Measurements from ENCODE around the gene TARDBP.
"Not testable (repeated sequence)": the region's sequence is repeated elsewhere in the genome, so short reads cannot be mapped to it uniquely, and the experiment has no call there.

TARDBP gene

DNA sequence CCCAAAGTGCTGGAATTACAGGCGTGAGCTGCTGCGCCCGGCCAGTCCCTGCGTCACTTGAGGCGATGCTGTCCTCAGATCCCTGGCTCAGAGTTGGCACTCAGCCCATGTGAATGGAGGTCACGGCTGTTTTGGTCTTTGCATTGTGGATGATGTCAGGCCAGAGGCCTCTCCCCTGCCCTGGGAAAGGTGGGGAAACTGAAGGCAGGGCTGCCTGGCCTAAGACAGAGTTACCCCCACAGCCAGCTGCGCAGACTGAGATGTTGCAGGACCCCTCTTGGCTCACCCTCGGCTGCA lies 33.8 kb downstream of the TARDBP start:
- H3K27me3 Mint-ChIP-seq (ENCODE audit: low read depth), result peaks cover 3% of the 10 kb centered on the region
- TF ChIP-seq, protein P1, sequence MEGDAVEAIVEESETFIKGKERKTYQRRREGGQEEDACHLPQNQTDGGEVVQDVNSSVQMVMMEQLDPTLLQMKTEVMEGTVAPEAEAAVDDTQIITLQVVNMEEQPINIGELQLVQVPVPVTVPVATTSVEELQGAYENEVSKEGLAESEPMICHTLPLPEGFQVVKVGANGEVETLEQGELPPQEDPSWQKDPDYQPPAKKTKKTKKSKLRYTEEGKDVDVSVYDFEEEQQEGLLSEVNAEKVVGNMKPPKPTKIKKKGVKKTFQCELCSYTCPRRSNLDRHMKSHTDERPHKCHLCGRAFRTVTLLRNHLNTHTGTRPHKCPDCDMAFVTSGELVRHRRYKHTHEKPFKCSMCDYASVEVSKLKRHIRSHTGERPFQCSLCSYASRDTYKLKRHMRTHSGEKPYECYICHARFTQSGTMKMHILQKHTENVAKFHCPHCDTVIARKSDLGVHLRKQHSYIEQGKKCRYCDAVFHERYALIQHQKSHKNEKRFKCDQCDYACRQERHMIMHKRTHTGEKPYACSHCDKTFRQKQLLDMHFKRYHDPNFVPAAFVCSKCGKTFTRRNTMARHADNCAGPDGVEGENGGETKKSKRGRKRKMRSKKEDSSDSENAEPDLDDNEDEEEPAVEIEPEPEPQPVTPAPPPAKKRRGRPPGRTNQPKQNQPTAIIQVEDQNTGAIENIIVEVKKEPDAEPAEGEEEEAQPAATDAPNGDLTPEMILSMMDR (IDR thresholded peaks at IDR 0.05; ENCODE audit: unreplicated experiment in 3 of 3), result no peak
- H3K4me3 Mint-ChIP-seq, result no peak overlapping the region
- no peaks in the 10 kb centered on the region for H3K4me1 Mint-ChIP-seq
- H3K9me3 Mint-ChIP-seq, result no peaks in the 10 kb centered on the region
- no peaks in the 10 kb centered on the region for H3K36me3 Mint-ChIP-seq (ENCODE audit: low read depth)
- no peak overlapping the region for H3K27ac Mint-ChIP-seq

DNA sequence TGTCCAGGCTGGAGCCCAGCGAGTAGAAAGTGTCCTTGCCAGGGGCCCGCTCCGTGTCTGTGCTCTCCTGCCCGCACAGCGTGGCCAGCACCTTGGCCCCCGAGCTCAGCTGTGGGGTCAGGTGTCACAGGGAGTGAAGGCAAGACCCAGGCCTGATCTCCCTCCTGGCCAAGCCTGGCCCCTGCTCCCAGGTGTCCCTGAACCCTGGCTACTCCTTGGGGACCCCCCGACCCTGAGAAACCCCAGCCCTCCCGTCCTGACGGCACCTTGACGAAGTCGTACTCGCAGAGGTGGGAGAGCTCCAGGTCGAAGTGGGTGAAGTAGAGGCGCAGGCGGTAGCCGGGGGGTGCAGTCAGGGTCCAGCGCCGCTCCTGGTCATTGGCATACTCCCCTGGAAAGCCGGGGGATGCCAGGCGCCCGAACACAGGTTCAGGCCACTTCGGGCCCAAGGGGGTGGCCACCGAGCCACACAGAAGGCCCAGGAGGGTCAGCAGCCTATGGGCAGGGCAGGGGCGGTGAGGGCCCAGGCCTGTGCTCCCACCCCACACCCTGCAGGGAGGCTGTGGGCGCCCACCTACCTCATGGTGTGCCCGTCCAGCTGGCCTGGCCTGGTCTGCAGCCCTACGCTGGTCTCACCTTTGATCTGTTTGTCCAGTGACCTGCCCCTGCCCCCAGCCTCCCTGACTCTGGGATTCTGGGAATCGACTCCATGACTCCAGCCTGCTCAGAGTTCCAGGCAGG lies 34.3 kb downstream of the TARDBP start, which contains the start of gene MASP2:
Gene MASP2 (minus strand): TSS at position 615 of the 741 bp plus-strand sequence. CDS start 32 bp downstream, at position 583.
- H3K4me3 Mint-ChIP-seq, result no peak within 1 kb of the TSS
- H3K9me3 Mint-ChIP-seq, result no peaks in the 10 kb centered on the region
- H3K4me1 Mint-ChIP-seq, result no peaks in the 10 kb centered on the region
- TF ChIP-seq, protein P1 (IDR thresholded peaks at IDR 0.05; ENCODE audit: unreplicated experiment in 3 of 3), result no peak
- no peak within 1 kb of the TSS for H3K27ac Mint-ChIP-seq
- H3K27me3 Mint-ChIP-seq (ENCODE audit: low read depth), result peaks cover 3% of the 10 kb centered on the region
- H3K36me3 Mint-ChIP-seq (ENCODE audit: low read depth), result no peaks in the 10 kb centered on the region

DNA sequence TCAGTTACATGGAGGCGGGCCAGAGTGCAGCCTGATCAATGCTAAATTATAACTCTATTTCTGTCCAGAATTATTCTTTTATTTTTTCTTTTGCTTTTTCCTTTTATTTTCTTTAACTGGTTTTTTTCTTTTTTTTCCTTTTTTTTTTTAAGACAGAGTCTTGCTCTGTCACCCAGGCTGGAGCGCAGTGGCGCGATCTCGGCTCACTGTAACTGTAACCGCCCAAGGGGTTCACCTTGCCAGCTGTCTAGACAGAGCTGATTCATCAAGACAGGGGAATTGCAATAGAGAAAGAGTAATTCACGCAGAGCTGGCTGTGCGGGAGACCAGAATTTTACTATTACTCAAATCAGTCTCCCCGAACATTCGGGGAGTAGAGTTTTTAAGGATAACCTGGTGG lies 38.7 kb downstream of the TARDBP start:
- H3K9me3 Mint-ChIP-seq; H3K4me3 Mint-ChIP-seq; H3K27me3 Mint-ChIP-seq (ENCODE audit: low read depth); H3K4me1 Mint-ChIP-seq; H3K27ac Mint-ChIP-seq; H3K36me3 Mint-ChIP-seq (ENCODE audit: low read depth): not testable (repeated sequence)

DNA sequence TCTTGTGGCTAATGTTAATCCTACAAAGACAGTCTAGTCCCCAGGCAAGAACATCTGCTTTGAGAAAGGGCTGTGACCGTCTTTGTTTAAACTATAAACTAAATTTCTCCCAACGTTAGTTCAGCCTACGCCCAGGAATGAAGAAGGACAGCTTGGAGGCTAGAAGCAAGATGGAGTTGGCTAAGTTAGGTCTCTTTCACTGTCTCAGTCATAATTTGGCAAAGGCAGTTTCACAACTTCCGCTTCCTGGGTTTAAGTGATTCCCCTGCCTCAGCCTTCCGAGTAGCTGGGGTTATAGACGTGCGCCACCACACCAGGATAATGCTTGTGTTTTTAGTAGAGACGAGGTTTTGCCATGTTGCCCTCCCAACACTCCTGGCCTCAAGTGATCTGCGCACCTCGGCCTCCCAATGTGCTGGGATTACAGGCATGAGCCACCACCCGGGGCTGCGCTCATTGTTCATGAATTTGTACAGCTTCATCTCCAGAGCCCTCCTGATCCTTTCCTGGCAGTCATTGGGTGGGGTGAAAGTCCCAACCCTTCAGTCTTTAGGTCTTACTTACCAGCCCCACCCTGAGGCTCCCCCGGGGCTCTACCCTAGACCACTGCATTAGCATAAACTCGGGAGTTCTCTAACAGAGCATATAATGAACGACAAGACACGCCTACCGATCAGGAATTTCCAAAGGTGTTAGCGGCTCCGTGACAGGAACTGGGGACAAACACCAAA lies 39.5 kb downstream of the TARDBP start:
- Mint-ChIP-seq H3K9me3 (no peaks in the 10 kb centered on the region), H3K36me3 (ENCODE audit: low read depth) (peaks cover under 1% of the 10 kb centered on the region), H3K27ac (no peak overlapping the region), H3K4me1 (no peaks in the 10 kb centered on the region), H3K4me3 (no peak overlapping the region), H3K27me3 (ENCODE audit: low read depth) (no peaks in the 10 kb centered on the region)
- TF ChIP-seq, protein P1 (IDR thresholded peaks at IDR 0.05; ENCODE audit: unreplicated experiment in 3 of 3), result no peak

DNA sequence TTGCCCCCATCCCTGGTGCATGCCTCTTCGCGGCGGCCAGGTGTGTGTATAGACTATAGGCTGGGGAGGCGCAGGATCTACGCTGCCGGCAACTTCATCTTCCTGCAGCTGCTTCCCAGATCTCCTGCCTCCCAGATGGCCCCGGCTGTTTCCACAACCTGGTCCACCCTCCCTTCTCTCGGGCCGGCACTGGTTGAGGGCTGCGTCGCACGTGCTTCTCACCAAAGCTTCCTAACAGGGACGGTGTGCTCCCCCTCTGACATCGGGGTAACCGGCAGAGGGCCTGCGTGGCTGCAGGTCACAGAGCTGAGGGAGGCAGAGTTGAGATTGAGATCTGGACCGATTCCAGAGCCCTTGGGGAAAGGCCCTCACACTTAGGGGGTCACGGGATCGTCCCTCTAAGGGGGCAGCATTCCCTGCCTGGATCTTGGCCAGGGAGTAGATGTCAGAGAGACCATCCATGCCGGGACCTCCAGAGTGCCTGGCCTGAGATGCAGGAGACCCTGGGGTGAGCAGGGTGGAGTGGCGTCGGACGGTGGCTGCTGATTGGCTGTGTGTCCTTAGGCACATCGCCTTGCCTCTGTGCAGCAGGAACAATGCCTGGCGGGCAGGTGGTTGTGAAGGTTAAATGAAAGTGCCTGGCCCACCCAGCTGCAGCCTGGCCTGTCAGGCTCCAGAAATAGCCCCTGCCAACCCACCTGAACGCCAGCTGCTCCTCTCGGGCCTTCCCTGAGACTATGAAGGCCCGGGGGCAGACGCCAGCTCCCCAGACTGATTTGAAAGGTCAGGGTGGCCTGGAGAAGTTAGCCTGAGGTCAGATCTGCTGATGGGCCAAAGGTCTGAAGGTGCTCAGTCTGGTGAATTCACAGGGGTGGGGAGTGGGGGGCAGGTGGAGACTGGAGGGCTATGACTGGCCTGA lies 40.6 kb downstream of the TARDBP start:
- Mint-ChIP-seq H3K4me3 (no peak overlapping the region), H3K27me3 (ENCODE audit: low read depth) (no peaks in the 10 kb centered on the region), H3K4me1 (no peaks in the 10 kb centered on the region), H3K27ac (no peak overlapping the region), H3K9me3 (no peaks in the 10 kb centered on the region), H3K36me3 (ENCODE audit: low read depth) (peaks cover 10% of the 10 kb centered on the region)
- TF ChIP-seq, protein P1 (IDR thresholded peaks at IDR 0.05; ENCODE audit: unreplicated experiment in 3 of 3), result no peak

DNA sequence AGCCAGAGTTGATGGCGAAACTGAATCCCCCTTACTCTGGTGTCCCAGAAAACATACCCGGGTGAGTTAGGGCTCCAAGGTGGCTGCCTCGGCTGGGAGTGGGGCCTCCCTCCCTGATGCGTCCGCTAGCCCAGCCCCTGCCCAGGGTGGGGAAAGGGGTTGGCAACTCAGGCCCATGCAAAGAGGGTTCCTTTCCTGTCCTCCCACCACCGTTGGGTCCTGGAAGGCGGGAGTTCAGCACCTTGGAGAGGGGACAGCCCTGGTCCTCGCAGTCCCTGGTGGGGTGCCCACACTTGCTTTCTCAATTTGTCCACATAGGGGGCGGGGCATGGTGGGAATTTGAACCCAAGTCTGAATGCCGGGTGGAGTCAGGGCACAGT lies 41.3 kb downstream of the TARDBP start:
- Mint-ChIP-seq H3K9me3 (no peaks in the 10 kb centered on the region), H3K4me3 (no peak overlapping the region), H3K27ac (no peak overlapping the region), H3K27me3 (ENCODE audit: low read depth) (no peaks in the 10 kb centered on the region), H3K4me1 (no peaks in the 10 kb centered on the region), H3K36me3 (ENCODE audit: low read depth) (peaks cover 10% of the 10 kb centered on the region)
- TF ChIP-seq, protein P1 (IDR thresholded peaks at IDR 0.05; ENCODE audit: unreplicated experiment in 3 of 3), result no peak
